ENCODE measurements around the gene CYFIP2.

DNA sequence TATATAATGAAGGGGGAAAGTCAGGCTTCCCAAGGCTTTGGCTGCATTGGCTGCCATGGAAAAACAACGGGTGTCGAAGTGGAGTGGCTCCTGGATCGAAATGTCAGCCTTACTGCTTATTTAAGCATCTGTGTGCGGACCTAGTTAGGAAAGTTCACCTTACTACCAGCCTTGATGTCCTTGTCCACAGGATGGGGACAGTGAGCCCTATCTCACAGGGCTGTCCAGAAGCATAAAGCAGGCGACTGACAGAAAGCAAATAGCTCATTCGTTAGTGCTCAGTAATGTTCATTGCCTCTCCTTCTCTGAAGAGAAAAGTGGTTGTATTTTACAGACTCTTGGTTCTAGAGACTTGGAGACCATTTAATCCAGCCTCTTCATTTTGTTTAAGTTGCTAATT lies 112.6 kb downstream of the CYFIP2 start:
- TF ChIP-seq POLR2AphosphoS5 (IDR thresholded peaks at IDR 0.05; ENCODE audit: low read depth, low read length) (no peak), POLR2A (IDR thresholded peaks at IDR 0.05; ENCODE audit: low read depth, low read length) (no peak)
